Measurements from ENCODE around the gene FAM131A. TPM values are rescaled to one million over a fixed set of nuclear protein-coding genes. Genes with fewer than 3 reads are reported as not detected.
A peak's percentile ranks its signal among the peaks of the same experiment; 100 is the strongest.

Gene FAM131A
- total RNA-seq, 1 donor from 2014 or later = 9.4 TPM

DNA sequence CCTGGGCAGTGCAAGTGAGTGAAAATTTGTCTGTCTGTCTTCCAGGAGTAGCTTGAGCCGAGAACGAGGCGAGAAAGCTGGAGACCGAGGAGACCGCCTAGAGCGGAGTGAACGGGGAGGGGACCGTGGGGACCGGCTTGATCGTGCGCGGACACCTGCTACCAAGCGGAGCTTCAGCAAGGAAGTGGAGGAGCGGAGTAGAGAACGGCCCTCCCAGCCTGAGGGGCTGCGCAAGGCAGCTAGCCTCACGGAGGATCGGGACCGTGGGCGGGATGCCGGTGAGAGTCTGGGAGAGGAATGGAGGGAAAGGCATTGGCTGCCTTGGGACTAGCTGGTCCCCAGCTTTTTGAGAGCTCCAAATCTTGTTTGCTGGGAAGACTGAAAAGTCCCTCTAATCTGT is 10.2 kb upstream of the FAM131A start:
- Histone ChIP-seq H3K4me3 (ENCODE audit: low read length in 3 of 3) (no peak overlapping the region), H3K27me3 (ENCODE audit: control insufficient read depth in 3 of 3, insufficient read depth in 3 of 3, low read length in 3 of 3) (no peaks in the 10 kb centered on the region), H3K9me3 (ENCODE audit: control insufficient read depth in 3 of 3, low read length in 3 of 3) (no peaks in the 10 kb centered on the region), H3K9ac (ENCODE audit: low read depth in 1 of 3, low read length in 3 of 3) (no peak overlapping the region), H3K4me1 (ENCODE audit: control insufficient read depth in 3 of 3, insufficient read depth in 3 of 3, low read length in 3 of 3) (peaks cover 27 to 45% (median 29%) of the 10 kb centered on the region in 3 donors), H3K27ac (ENCODE audit: low read depth, low read length) (no peak overlapping the region), H3K36me3 (ENCODE audit: control insufficient read depth in 3 of 3, insufficient read depth in 3 of 3, low read length in 3 of 3) (peaks cover 89 to 99% (median 93%) of the 10 kb centered on the region in 3 donors)

- Histone ChIP-seq H3K27ac (ENCODE audit: low read depth, low read length) (no peak overlapping the region), H3K4me3 (ENCODE audit: low read length in 3 of 3) (no peak overlapping the region), H3K9ac (ENCODE audit: low read depth in 1 of 3, low read length in 3 of 3) (no peak overlapping the region), H3K36me3 (ENCODE audit: control insufficient read depth in 3 of 3, insufficient read depth in 3 of 3, low read length in 3 of 3) (peaks cover 90 to 99% (median 94%) of the 10 kb centered on the region in 3 donors), H3K4me1 (ENCODE audit: control insufficient read depth in 3 of 3, insufficient read depth in 3 of 3, low read length in 3 of 3) (peaks cover 21 to 45% (median 21%) of the 10 kb centered on the region in 3 donors), H3K27me3 (ENCODE audit: control insufficient read depth in 3 of 3, insufficient read depth in 3 of 3, low read length in 3 of 3) (no peaks in the 10 kb centered on the region), H3K9me3 (ENCODE audit: control insufficient read depth in 3 of 3, low read length in 3 of 3) (no peaks in the 10 kb centered on the region)
Measured at GRCh38 chr3:184328516-184328915, 8.9 kb upstream of the FAM131A start.

DNA sequence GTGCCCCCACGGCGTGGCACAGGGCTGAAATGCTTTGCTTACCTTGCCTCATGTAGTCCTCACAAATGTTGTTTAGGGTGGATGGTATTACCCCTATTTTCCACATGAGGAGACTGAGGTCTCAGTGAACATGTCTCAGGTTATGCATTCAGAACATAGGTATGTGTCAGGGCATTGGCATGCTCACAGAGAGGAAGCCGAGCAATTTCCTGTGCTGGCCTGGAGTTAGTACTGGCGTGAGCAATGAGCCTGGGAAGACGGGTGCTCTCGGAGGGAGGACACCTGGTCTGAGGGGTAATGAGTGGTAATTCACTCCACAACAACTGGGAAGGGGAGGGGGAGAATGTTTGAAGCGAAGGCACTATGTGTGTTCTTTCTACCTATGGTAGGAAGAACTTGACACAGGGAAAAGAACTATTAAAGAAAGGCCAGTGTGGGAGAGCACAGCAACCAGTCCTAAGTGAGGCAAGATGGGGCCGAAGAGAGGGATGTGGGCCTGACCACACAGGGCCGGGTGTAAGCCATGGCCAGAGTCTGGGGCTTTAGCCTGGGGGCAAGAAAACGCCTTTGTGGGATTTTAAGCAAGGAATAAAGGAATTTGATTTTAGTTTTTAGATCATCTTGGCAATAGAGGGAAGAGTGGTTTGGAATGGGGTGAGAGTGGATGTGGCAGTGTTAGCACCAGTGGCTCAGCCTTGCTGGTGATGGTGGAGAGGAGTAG is 4.9 kb upstream of the FAM131A start:
- no peak overlapping the region for H3K4me3 ChIP-seq (ENCODE audit: low read length in 3 of 3)
- peak overlapping the region; percentile 52 for H3K27ac ChIP-seq (ENCODE audit: low read depth, low read length)
- H3K36me3 ChIP-seq (ENCODE audit: control insufficient read depth in 3 of 3, insufficient read depth in 3 of 3, low read length in 3 of 3) = peaks cover 65 to 73% (median 71%) of the 10 kb centered on the region in 3 donors
- H3K9ac ChIP-seq (ENCODE audit: low read depth in 1 of 3, low read length in 3 of 3) = peak overlapping the region in 1 of 3 donors; percentile 18
- peaks cover 25 to 46% (median 27%) of the 10 kb centered on the region in 3 donors for H3K4me1 ChIP-seq (ENCODE audit: control insufficient read depth in 3 of 3, insufficient read depth in 3 of 3, low read length in 3 of 3)
- H3K27me3 ChIP-seq (ENCODE audit: control insufficient read depth in 3 of 3, insufficient read depth in 3 of 3, low read length in 3 of 3) = no peaks in the 10 kb centered on the region
- no peaks in the 10 kb centered on the region for H3K9me3 ChIP-seq (ENCODE audit: control insufficient read depth in 3 of 3, low read length in 3 of 3)

DNA sequence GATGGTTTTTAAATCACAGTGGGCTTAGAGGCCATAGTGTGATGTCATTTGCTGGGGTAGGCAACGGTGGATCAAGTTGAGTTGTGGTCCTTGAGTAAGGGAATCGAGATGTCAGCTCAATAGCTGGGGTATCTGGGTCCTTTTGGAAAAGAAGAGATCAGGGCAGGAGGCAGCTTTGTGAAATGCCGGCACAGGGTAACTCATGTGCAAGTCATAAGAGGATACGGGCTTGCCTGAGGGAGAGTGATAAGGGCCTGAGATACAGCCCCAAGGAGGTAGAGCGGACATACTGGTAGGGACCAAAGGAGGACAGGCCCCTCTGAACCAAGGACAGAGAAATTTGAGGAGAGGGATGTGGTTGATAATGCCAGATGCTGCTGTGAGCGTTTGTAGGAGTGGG is 4.2 kb upstream of the FAM131A start:
- Histone ChIP-seq H3K4me1 (ENCODE audit: control insufficient read depth in 3 of 3, insufficient read depth in 3 of 3, low read length in 3 of 3) (peaks cover 31 to 52% (median 34%) of the 10 kb centered on the region in 3 donors), H3K27ac (ENCODE audit: low read depth, low read length) (peak overlapping the region; percentile 52), H3K9me3 (ENCODE audit: control insufficient read depth in 3 of 3, low read length in 3 of 3) (no peaks in the 10 kb centered on the region), H3K27me3 (ENCODE audit: control insufficient read depth in 3 of 3, insufficient read depth in 3 of 3, low read length in 3 of 3) (no peaks in the 10 kb centered on the region), H3K4me3 (ENCODE audit: low read length in 3 of 3) (no peak overlapping the region), H3K9ac (ENCODE audit: low read depth in 1 of 3, low read length in 3 of 3) (no peak overlapping the region), H3K36me3 (ENCODE audit: control insufficient read depth in 3 of 3, insufficient read depth in 3 of 3, low read length in 3 of 3) (peaks cover 59 to 67% (median 64%) of the 10 kb centered on the region in 3 donors)

- Histone ChIP-seq H3K9ac (ENCODE audit: low read depth in 1 of 3, low read length in 3 of 3) (no peak overlapping the region), H3K4me1 (ENCODE audit: control insufficient read depth in 3 of 3, insufficient read depth in 3 of 3, low read length in 3 of 3) (peaks cover 36 to 57% (median 39%) of the 10 kb centered on the region in 3 donors), H3K36me3 (ENCODE audit: control insufficient read depth in 3 of 3, insufficient read depth in 3 of 3, low read length in 3 of 3) (peaks cover 54 to 62% (median 59%) of the 10 kb centered on the region in 3 donors), H3K9me3 (ENCODE audit: control insufficient read depth in 3 of 3, low read length in 3 of 3) (no peaks in the 10 kb centered on the region), H3K27me3 (ENCODE audit: control insufficient read depth in 3 of 3, insufficient read depth in 3 of 3, low read length in 3 of 3) (no peaks in the 10 kb centered on the region), H3K4me3 (ENCODE audit: low read length in 3 of 3) (no peak overlapping the region), H3K27ac (ENCODE audit: low read depth, low read length) (no peak overlapping the region)
Measured at GRCh38 chr3:184333700-184334099, 3.7 kb upstream of the FAM131A start.

DNA sequence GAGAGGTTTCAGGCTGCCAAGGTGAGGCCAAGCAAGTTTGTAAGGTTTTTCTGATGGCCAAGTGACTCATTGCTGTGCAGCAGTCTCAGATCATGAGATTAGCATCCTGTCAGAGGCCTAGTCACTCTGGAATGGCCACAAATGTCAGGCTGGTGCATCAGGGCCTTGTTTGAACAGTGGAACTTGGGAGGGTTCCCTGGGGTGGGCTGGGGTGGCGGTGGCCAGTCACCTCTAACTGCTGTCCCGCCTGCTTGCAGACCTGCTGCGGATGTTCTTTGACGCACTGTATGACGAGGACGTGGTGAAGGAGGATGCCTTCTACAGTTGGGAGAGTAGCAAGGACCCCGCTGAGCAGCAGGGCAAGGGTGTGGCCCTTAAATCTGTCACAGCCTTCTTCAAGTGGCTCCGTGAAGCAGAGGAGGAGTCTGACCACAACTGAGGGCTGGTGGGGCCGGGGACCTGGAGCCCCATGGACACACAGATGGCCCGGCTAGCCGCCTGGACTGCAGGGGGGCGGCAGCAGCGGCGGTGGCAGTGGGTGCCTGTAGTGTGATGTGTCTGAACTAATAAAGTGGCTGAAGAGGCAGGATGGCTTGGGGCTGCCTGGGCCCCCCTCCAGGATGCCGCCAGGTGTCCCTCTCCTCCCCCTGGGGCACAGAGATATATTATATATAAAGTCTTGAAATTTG is 2.8 kb upstream of the FAM131A start:
- Histone ChIP-seq H3K9me3 (ENCODE audit: control insufficient read depth in 3 of 3, low read length in 3 of 3) (no peaks in the 10 kb centered on the region), H3K9ac (ENCODE audit: low read depth in 1 of 3, low read length in 3 of 3) (no peak overlapping the region), H3K27me3 (ENCODE audit: control insufficient read depth in 3 of 3, insufficient read depth in 3 of 3, low read length in 3 of 3) (no peaks in the 10 kb centered on the region), H3K27ac (ENCODE audit: low read depth, low read length) (peak overlapping the region; percentile 95), H3K4me3 (ENCODE audit: low read length in 3 of 3) (no peak overlapping the region), H3K4me1 (ENCODE audit: control insufficient read depth in 3 of 3, insufficient read depth in 3 of 3, low read length in 3 of 3) (peaks cover 43 to 67% (median 46%) of the 10 kb centered on the region in 3 donors), H3K36me3 (ENCODE audit: control insufficient read depth in 3 of 3, insufficient read depth in 3 of 3, low read length in 3 of 3) (peaks cover 47 to 54% (median 50%) of the 10 kb centered on the region in 3 donors)

DNA sequence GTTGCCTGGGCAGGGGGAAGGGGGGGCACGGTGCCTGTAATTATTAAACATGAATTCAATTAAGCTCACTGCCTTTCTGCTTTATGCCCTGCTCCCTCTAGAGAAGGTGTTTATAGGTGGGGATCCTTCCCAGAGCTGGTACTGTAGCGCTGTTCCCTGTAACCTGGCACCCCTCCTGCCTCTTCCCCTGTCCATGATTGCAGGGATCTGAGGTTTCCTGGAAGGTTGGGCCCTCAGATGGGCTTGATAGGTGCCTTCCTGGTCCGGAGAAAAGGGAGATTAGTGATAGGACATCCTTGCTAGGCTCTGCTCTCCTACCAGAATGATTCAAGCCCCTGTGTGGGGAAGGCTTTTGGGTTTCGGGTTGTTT is 2.1 kb upstream of the FAM131A start:
- H3K4me3 ChIP-seq (ENCODE audit: low read length in 3 of 3) = peak overlapping the region; percentile 73 to 85 (median 85)
- H3K9me3 ChIP-seq (ENCODE audit: control insufficient read depth in 3 of 3, low read length in 3 of 3) = no peaks in the 10 kb centered on the region
- H3K9ac ChIP-seq (ENCODE audit: low read depth in 1 of 3, low read length in 3 of 3) = peak overlapping the region; percentile 66 to 90 (median 85)
- H3K27ac ChIP-seq (ENCODE audit: low read depth, low read length) = peak overlapping the region; percentile 95
- peaks cover 43 to 69% (median 48%) of the 10 kb centered on the region in 3 donors for H3K4me1 ChIP-seq (ENCODE audit: control insufficient read depth in 3 of 3, insufficient read depth in 3 of 3, low read length in 3 of 3)
- peaks cover 43 to 48% (median 43%) of the 10 kb centered on the region in 3 donors for H3K36me3 ChIP-seq (ENCODE audit: control insufficient read depth in 3 of 3, insufficient read depth in 3 of 3, low read length in 3 of 3)
- no peaks in the 10 kb centered on the region for H3K27me3 ChIP-seq (ENCODE audit: control insufficient read depth in 3 of 3, insufficient read depth in 3 of 3, low read length in 3 of 3)

DNA sequence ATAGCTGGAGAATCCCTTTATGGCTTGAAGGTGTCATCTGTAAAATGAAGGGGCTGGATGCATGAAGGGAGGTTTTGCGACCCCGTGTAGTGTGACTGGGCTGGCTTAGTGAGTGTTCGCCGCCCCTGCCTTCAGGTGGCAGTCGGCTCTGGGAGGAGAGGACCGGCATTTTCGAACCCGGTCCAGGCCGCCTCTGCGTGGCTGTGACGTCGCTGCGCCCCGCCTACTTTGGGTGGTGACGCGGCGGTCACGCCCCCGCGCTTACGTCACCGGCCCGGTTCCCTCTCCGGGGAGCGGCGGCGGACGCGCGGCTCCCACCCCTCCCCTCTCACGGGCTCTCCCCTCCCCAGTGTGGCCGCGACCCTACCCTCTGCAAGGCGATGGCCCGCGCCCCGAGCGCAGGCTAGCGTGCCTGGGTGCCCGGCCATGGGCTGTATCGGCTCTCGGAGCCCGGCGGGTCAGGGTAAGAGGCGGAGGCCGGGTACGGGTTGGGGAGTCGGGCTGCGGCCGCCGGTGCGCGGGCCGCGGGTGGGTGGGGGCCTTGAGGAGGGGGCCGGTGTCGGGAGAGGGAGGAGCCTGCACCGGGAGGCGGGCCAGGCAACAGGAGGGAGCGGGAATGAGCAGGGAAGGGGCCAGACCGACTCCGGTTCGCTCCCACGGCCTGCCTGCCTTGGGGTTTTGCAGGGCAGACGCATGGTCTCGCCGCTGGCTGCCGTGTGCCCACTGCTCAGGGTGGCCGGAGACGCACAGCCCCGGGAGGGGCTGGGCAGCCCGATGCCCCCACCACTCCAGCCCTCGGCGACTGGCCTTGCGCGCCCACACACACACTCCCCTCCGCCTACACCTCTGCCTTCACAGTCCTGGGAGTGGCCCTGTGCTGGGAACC is 1.5 kb upstream of the FAM131A start:
- Histone ChIP-seq H3K27me3 (ENCODE audit: control insufficient read depth in 3 of 3, insufficient read depth in 3 of 3, low read length in 3 of 3) (no peaks in the 10 kb centered on the region), H3K9me3 (ENCODE audit: control insufficient read depth in 3 of 3, low read length in 3 of 3) (no peaks in the 10 kb centered on the region), H3K27ac (ENCODE audit: low read depth, low read length) (peak overlapping the region; percentile 95), H3K36me3 (ENCODE audit: control insufficient read depth in 3 of 3, insufficient read depth in 3 of 3, low read length in 3 of 3) (peaks cover 38 to 44% (median 41%) of the 10 kb centered on the region in 3 donors), H3K9ac (ENCODE audit: low read depth in 1 of 3, low read length in 3 of 3) (peak overlapping the region; percentile 66 to 90 (median 85)), H3K4me3 (ENCODE audit: low read length in 3 of 3) (peak overlapping the region; percentile 73 to 85 (median 85)), H3K4me1 (ENCODE audit: control insufficient read depth in 3 of 3, insufficient read depth in 3 of 3, low read length in 3 of 3) (peaks cover 43 to 70% (median 48%) of the 10 kb centered on the region in 3 donors)

DNA sequence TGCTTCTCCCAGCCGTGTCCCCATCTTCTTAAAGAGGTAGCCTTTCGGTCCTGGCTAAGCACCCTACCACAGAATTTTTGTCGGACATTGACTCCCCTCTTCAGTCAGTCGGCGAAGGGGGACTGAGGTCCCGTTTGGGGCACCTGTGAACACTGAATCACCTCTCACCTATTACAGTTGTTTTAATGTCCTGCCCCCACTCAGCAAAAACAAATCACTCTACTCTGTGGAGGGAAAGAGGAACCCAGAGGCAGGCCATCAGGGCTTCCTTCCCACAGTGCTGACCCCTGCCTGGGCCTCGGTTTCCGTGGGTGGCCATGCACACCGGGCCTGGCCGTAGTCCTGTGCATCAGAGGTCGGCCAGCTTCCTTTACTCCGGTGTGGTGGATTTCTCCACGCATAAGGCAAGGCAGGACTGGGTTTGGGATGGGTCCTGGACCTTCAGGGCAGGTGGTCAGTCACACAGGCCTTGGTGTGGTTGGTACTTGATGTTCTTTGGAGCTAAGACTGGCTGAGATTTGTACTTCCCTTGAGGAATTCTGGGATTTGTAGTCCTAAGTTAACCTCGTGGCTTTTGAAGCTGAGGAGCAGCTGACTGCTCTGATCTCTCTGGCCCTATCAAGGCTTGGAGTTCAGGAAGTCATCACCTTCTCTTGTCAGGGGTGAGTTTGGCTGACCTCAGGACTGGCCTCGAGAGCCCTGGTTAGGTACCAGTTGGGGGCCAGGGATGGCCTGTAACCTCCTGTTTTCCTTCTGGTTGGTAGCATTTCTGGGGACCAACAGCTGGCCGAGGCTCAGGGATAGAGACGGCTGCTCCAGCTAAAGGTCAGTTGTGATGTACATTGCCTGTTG is 627 bp upstream of the FAM131A start:
- Histone ChIP-seq H3K36me3 (ENCODE audit: control insufficient read depth in 3 of 3, insufficient read depth in 3 of 3, low read length in 3 of 3) (peaks cover 38 to 40% (median 38%) of the 10 kb centered on the region in 3 donors), H3K9ac (ENCODE audit: low read depth in 1 of 3, low read length in 3 of 3) (peak overlapping the region; percentile 66 to 90 (median 85)), H3K4me1 (ENCODE audit: control insufficient read depth in 3 of 3, insufficient read depth in 3 of 3, low read length in 3 of 3) (peaks cover 43 to 67% (median 47%) of the 10 kb centered on the region in 3 donors), H3K27ac (ENCODE audit: low read depth, low read length) (peak overlapping the region; percentile 95), H3K4me3 (ENCODE audit: low read length in 3 of 3) (peak overlapping the region; percentile 73 to 85 (median 85)), H3K27me3 (ENCODE audit: control insufficient read depth in 3 of 3, insufficient read depth in 3 of 3, low read length in 3 of 3) (no peaks in the 10 kb centered on the region), H3K9me3 (ENCODE audit: control insufficient read depth in 3 of 3, low read length in 3 of 3) (no peaks in the 10 kb centered on the region)
